WTC11 (cell line): Measurements from ENCODE around the gene TMEM120B. TPM values are rescaled to one million over a fixed set of nuclear protein-coding genes. Genes with fewer than 3 reads are reported as not detected.

Experiments used
- ATAC-seq: fragments of 200-7000 bp; cut with Tn5 transposase; 2 replicates; pipeline ENCODE4 v1.10.0; 2021; ENCODE audit warnings: mild to moderate bottlenecking, moderate library complexity
- CTCF ChIA-PET: fragments of 300-600 bp; sonication (Branson Sonifier 250); formaldehyde crosslinking; loops from one replicate; lab custom pipeline; 2021; ENCODE audit warnings: antibody characterized with exemption; lab: Charles Lee
- POLR2A ChIA-PET: fragments of 350-600 bp; sonication (Branson Sonifier 250); formaldehyde crosslinking; loops from one replicate; lab custom pipeline; 2021; ENCODE audit warnings: antibody characterized with exemption; lab: Charles Lee
- DNase-seq: peaks from one replicate; pipeline ENCODE4 v3.0.0; 2021; ENCODE audit warnings: low spot score
- H3K27ac Mint-ChIP-seq: 2 replicates; pipeline ENCODE4 v1.8.0; 2021; ENCODE audit warnings: mixed read lengths
- H3K27me3 Mint-ChIP-seq: 2 replicates; pipeline ENCODE4 v1.8.0; 2021; ENCODE audit warnings: low read depth, mild to moderate bottlenecking, moderate library complexity, mixed read lengths
- H3K36me3 Mint-ChIP-seq: 2 replicates; pipeline ENCODE4 v1.8.0; 2021; ENCODE audit warnings: mixed read lengths
- H3K4me1 Mint-ChIP-seq: 2 replicates; pipeline ENCODE4 v1.8.0; 2022; ENCODE audit warnings: mixed read lengths
- H3K4me3 Mint-ChIP-seq: 2 replicates; pipeline ENCODE4 v1.8.0; 2021; ENCODE audit warnings: mild to moderate bottlenecking, moderate library complexity, mixed read lengths
- H3K9me3 Mint-ChIP-seq: 2 replicates; pipeline ENCODE4 v1.8.0; 2021; ENCODE audit warnings: mixed read lengths
- ATF2 ChIP-seq: sonication (generic); formaldehyde crosslinking; IDR thresholded peaks from 2 replicates; pipeline ENCODE4 v1.8.1; 2022; ENCODE audit warnings: low read depth, missing genetic modification reagents, borderline replicate concordance
- ERG ChIP-seq: fragments of 250-450 bp; sonication (Bioruptor Pico); IDR thresholded peaks from 2 replicates; pipeline ENCODE4 v1.8.0; 2021; ENCODE audit warnings: mild to moderate bottlenecking
- ESRRA ChIP-seq: sonication (generic); formaldehyde crosslinking; IDR thresholded peaks from 2 replicates; pipeline ENCODE4 v1.8.1; 2022; ENCODE audit warnings: mild to moderate bottlenecking, missing genetic modification reagents, borderline replicate concordance
- FOXK1 ChIP-seq: sonication (generic); formaldehyde crosslinking; IDR thresholded peaks from 2 replicates; pipeline ENCODE4 v1.8.0; 2022; ENCODE audit warnings: mild to moderate bottlenecking, moderate library complexity, missing genetic modification reagents
- IRF2 ChIP-seq: sonication (generic); formaldehyde crosslinking; IDR thresholded peaks from 2 replicates; pipeline ENCODE4 v1.8.0; 2022; ENCODE audit warnings: low read depth, missing genetic modification reagents, borderline replicate concordance
- PRRX2 ChIP-seq: fragments of 250-450 bp; sonication (Bioruptor Pico); IDR thresholded peaks from 2 replicates; pipeline ENCODE4 v1.8.0; 2021; ENCODE audit warnings: mild to moderate bottlenecking
- TEAD1 ChIP-seq: sonication (generic); formaldehyde crosslinking; IDR thresholded peaks from 2 replicates; pipeline ENCODE4 v1.8.0; 2022; ENCODE audit warnings: mild to moderate bottlenecking, missing genetic modification reagents
- ZNF281 ChIP-seq: sonication (generic); formaldehyde crosslinking; IDR thresholded peaks from 2 replicates; pipeline ENCODE4 v1.8.0; 2023; ENCODE audit warnings: mild to moderate bottlenecking, missing genetic modification reagents
- ZNF317 ChIP-seq: sonication (generic); formaldehyde crosslinking; IDR thresholded peaks from 2 replicates; pipeline ENCODE4 v1.8.1; 2023; ENCODE audit warnings: low read depth, mild to moderate bottlenecking, moderate library complexity, missing genetic modification reagents, borderline replicate concordance
- total RNA-seq: library from RNA; stranded (reverse); gene quantifications from 3 replicates; pipeline ENCODE4 v1.2.3, GENCODE V29; 2021
- TF ChIP-seq, protein P1 (sequence below): sonication (generic); formaldehyde crosslinking; IDR thresholded peaks from 2 replicates; pipeline ENCODE4 v1.8.1; 2023; ENCODE audit warnings: mild to moderate bottlenecking, missing genetic modification reagents
- TF ChIP-seq, protein P2 (sequence below): sonication (generic); formaldehyde crosslinking; IDR thresholded peaks from 2 replicates; pipeline ENCODE4 v1.8.0; 2022; ENCODE audit warnings: missing genetic modification reagents

Gene TMEM120B
- total RNA-seq, 1 experiment from 2014 or later: 36.9 TPM

DNA sequence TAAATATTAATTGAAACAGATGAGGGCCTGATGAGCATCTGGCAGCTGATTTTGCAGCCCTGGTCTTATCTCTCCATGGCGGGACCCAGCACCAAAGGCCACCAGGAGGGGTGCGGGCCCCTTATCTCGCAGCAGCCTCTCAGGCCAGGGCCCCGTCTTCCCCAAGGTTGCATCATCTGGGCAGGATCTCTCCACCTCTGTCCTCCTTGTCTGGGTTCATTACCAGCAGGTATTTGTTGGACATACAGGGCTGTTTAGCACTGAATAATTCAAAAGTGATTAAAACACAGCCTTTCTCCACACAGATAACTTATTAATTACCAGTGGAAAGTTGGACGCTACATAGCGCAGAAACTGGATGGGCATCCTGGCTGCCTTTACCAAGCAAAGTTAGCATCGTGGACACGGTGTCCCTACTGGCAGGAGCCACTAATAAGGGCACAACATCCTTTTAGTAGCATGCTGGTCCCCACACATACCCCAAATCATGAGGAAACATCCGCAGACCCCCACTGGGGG is 25.8 kb downstream of the TMEM120B start:
- no peak overlapping the region; the same call in 1 of the 2 replicates for H3K27ac Mint-ChIP-seq

More for the DNA sequence above, 25.8 kb downstream of the TMEM120B start:
- H3K4me1 Mint-ChIP-seq: peaks cover 2% of the 10 kb centered on the region; the same call in 1 of the 2 replicates
- no peak overlapping the region for H3K4me3 Mint-ChIP-seq
- TF ChIP-seq PRRX2 (no peak), FOXK1 (CRISPR knock-in tag) (no peak), ATF2 (CRISPR knock-in tag) (no peak), ZNF317 (no peak), ESRRA (no peak), ZNF281 (CRISPR knock-in tag) (no peak), TEAD1 (CRISPR knock-in tag) (no peak), ERG (CRISPR knock-in tag) (no peak), IRF2 (no peak)
- TF ChIP-seq, protein P1, sequence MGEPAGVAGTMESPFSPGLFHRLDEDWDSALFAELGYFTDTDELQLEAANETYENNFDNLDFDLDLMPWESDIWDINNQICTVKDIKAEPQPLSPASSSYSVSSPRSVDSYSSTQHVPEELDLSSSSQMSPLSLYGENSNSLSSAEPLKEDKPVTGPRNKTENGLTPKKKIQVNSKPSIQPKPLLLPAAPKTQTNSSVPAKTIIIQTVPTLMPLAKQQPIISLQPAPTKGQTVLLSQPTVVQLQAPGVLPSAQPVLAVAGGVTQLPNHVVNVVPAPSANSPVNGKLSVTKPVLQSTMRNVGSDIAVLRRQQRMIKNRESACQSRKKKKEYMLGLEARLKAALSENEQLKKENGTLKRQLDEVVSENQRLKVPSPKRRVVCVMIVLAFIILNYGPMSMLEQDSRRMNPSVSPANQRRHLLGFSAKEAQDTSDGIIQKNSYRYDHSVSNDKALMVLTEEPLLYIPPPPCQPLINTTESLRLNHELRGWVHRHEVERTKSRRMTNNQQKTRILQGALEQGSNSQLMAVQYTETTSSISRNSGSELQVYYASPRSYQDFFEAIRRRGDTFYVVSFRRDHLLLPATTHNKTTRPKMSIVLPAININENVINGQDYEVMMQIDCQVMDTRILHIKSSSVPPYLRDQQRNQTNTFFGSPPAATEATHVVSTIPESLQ (CRISPR knock-in tag): no peak
- TF ChIP-seq, protein P2, sequence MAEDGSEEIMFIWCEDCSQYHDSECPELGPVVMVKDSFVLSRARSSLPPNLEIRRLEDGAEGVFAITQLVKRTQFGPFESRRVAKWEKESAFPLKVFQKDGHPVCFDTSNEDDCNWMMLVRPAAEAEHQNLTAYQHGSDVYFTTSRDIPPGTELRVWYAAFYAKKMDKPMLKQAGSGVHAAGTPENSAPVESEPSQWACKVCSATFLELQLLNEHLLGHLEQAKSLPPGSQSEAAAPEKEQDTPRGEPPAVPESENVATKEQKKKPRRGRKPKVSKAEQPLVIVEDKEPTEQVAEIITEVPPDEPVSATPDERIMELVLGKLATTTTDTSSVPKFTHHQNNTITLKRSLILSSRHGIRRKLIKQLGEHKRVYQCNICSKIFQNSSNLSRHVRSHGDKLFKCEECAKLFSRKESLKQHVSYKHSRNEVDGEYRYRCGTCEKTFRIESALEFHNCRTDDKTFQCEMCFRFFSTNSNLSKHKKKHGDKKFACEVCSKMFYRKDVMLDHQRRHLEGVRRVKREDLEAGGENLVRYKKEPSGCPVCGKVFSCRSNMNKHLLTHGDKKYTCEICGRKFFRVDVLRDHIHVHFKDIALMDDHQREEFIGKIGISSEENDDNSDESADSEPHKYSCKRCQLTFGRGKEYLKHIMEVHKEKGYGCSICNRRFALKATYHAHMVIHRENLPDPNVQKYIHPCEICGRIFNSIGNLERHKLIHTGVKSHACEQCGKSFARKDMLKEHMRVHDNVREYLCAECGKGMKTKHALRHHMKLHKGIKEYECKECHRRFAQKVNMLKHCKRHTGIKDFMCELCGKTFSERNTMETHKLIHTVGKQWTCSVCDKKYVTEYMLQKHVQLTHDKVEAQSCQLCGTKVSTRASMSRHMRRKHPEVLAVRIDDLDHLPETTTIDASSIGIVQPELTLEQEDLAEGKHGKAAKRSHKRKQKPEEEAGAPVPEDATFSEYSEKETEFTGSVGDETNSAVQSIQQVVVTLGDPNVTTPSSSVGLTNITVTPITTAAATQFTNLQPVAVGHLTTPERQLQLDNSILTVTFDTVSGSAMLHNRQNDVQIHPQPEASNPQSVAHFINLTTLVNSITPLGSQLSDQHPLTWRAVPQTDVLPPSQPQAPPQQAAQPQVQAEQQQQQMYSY (CRISPR knock-in tag): no peak
- TF ChIP-seq, all 79 proteins: peak for 0
- Mint-ChIP-seq H3K36me3 (no peaks in the 10 kb centered on the region; the same call in 1 of the 2 replicates), H3K9me3 (no peaks in the 10 kb centered on the region), H3K27me3 (no peaks in the 10 kb centered on the region)
- ATAC-seq (no peak), DNase-seq (no peak)
- ChIA-PET POLR2A (no interaction called here), CTCF (interaction anchor here (0.5 kb wide), 1 partner anchor 437 kb away, joined by 3 read pairs; no protein-coding TSS in a partner anchor)
